IMR-90 (cell line): ENCODE measurements around the gene HS3ST1.

Source experiments
- BHLHE40 ChIP-seq: fragments of 150-350 bp; IDR thresholded peaks from 2 replicates; pipeline ENCODE4 v1.6.1; 2016; ENCODE audit warnings: mild to moderate bottlenecking, low read depth, low read length
- CEBPB ChIP-seq: IDR thresholded peaks from 2 replicates; pipeline ENCODE4 v1.6.1; 2012; ENCODE audit warnings: low read depth, low read length, improper control_type of control experiment
- CHD1 ChIP-seq: IDR thresholded peaks from 2 replicates; pipeline ENCODE4 v1.6.1; 2012; ENCODE audit warnings: low read depth, low read length, improper control_type of control experiment
- CTCF ChIP-seq: conservative IDR thresholded peaks from 2 replicates; pipeline ENCODE4 v1.5.1; 2012; ENCODE audit warnings: mild to moderate bottlenecking, low read depth, low read length, improper control_type of control experiment
- MAFK ChIP-seq: IDR thresholded peaks from 2 replicates; pipeline ENCODE4 v1.6.1; 2012; ENCODE audit warnings: low read depth, low read length, improper control_type of control experiment
- NFE2L2 ChIP-seq: fragments of 150-350 bp; IDR thresholded peaks from 2 replicates; pipeline ENCODE4 v1.6.1; 2016; ENCODE audit warnings: low read depth, mild to moderate bottlenecking, low read length
- POLR2A ChIP-seq: IDR thresholded peaks from 2 replicates; pipeline ENCODE4 v1.6.1; 2012; ENCODE audit warnings: mild to moderate bottlenecking, low read depth, low read length
- RAD21 ChIP-seq: IDR thresholded peaks from 2 replicates; pipeline ENCODE4 v1.6.1; 2012; ENCODE audit warnings: low read length, improper control_type of control experiment
- RCOR1 ChIP-seq: IDR thresholded peaks from 2 replicates; pipeline ENCODE4 v1.6.1; 2012; ENCODE audit warnings: mild to moderate bottlenecking, low read length, improper control_type of control experiment; ENCODE audit not compliant: insufficient replicate concordance
- SMC3 ChIP-seq: fragments of 150-350 bp; IDR thresholded peaks from 2 replicates; pipeline ENCODE4 v1.6.1; 2016; ENCODE audit warnings: low read depth, mild to moderate bottlenecking, antibody characterized with exemption, low read length, moderate library complexity
- TF ChIP-seq, protein P1 (sequence below): fragments of 150-350 bp; IDR thresholded peaks from 2 replicates; pipeline ENCODE4 v1.6.1; 2017; ENCODE audit warnings: mild to moderate bottlenecking, antibody characterized with exemption, low read length, low read depth

- TF ChIP-seq BHLHE40 (no peak), CTCF (no peak), POLR2A (no peak), CEBPB (no peak), CHD1 (no peak), RAD21 (no peak), RCOR1 (no peak), MAFK (no peak), SMC3 (no peak), NFE2L2 (no peak)
- TF ChIP-seq, protein P1, sequence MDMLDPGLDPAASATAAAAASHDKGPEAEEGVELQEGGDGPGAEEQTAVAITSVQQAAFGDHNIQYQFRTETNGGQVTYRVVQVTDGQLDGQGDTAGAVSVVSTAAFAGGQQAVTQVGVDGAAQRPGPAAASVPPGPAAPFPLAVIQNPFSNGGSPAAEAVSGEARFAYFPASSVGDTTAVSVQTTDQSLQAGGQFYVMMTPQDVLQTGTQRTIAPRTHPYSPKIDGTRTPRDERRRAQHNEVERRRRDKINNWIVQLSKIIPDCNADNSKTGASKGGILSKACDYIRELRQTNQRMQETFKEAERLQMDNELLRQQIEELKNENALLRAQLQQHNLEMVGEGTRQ: no peak
Observed at GRCh38 chr4:11431111-11431510, 2.4 kb upstream of the HS3ST1 start.
